GM10266 (cell line): ENCODE results near the gene NFE2L2.
A peak's percentile ranks its signal among the peaks of the same experiment; 100 is the strongest.

ENCODE experiments used
- DNase-seq: peaks from one replicate; pipeline ENCODE4 v3.0.0; 2012; ENCODE audit errors: extremely low spot score
- CTCF ChIP-seq: IDR thresholded peaks from 2 replicates; pipeline ENCODE4 v1.5.1; 2012; ENCODE audit warnings: mild to moderate bottlenecking, low read depth; ENCODE audit not compliant: control insufficient read depth, insufficient read depth; ENCODE audit errors: missing control alignments

NFE2L2 gene

GRCh38 chr2:177302552-177302951 lies 38.0 kb upstream of the NFE2L2 start:
- DNase-seq, result no peak
- no peak for TF ChIP-seq CTCF

GRCh38 chr2:177298191-177298590 lies 33.7 kb upstream of the NFE2L2 start:
- no peak for DNase-seq
- TF ChIP-seq CTCF, result no peak

GRCh38 chr2:177296040-177296439 lies 31.5 kb upstream of the NFE2L2 start:
- DNase-seq, result peak; percentile 32
- peak; percentile 33 for TF ChIP-seq CTCF

GRCh38 chr2:177295484-177295883 lies 31.0 kb upstream of the NFE2L2 start:
- no peak for DNase-seq

GRCh38 chr2:177291701-177292100 lies 27.2 kb upstream of the NFE2L2 start:
- no peak for TF ChIP-seq CTCF
- DNase-seq, result no peak

More at GRCh38 chr2:177295484-177295883, 31.0 kb upstream of the NFE2L2 start:
- TF ChIP-seq CTCF, result no peak

- DNase-seq, result peak; percentile 36
- no peak for TF ChIP-seq CTCF
Observed at GRCh38 chr2:177289824-177290628, 25.5 kb upstream of the NFE2L2 start.

GRCh38 chr2:177287814-177288213 lies 23.3 kb upstream of the NFE2L2 start:
- no peak for TF ChIP-seq CTCF
- DNase-seq, result no peak
